Left lung (tissue), 10 donors: Measurements from ENCODE around the gene ELF4. TPM values are rescaled to one million over a fixed set of nuclear protein-coding genes. Genes with fewer than 3 reads are reported as not detected.

Source experiments
- ATAC-seq: fragments of 200-7000 bp; cut with Tn5 transposase; one replicate; pipeline ENCODE4 v1.9.1; 2020; ENCODE audit warnings: moderate library complexity
- DNase-seq, 4 donors: peaks; one replicate each; pipeline ENCODE4 v3.0.0-alpha.2; 2013 to 2020
- H3K27ac ChIP-seq, 2 donors: fragments of 200-600 bp; sonication (generic) in 1 of 2; one replicate each; pipeline versions ENCODE4 v1.5.0 to v1.8.0; 2020 to 2021
- H3K27me3 ChIP-seq, 2 donors: fragments of 200-600 bp; sonication (generic) in 1 of 2; one replicate each; pipeline versions ENCODE4 v1.5.0 to v1.8.0; 2020 to 2021
- H3K36me3 ChIP-seq, 2 donors: fragments of 200-600 bp; sonication (generic) in 1 of 2; one replicate each; pipeline versions ENCODE4 v1.5.0 to v1.8.0; 2020 to 2021
- H3K4me1 ChIP-seq, 2 donors: fragments of 200-600 bp; one replicate each; pipeline ENCODE4 v1.8.0; 2021
- H3K4me3 ChIP-seq, 2 donors: fragments of 200-600 bp; sonication (generic) in 1 of 2; one replicate each; pipeline versions ENCODE4 v1.5.0 to v1.8.0; 2020 to 2021; ENCODE audit warnings: mild to moderate bottlenecking in 1 of 2
- H3K9me3 ChIP-seq, 2 donors: fragments of 200-600 bp; sonication (generic) in 1 of 2; one replicate each; pipeline versions ENCODE4 v1.5.0 to v1.8.0; 2020 to 2021
- CTCF ChIP-seq, 2 donors: fragments of 200-600 bp; sonication (generic) in 1 of 2; IDR thresholded peaks; one replicate each; pipeline versions ENCODE4 v1.5.0 to v1.8.0; 2021; ENCODE audit warnings: antibody characterized with exemption in 2 of 2
- intact Hi-C, 2 donors: fragments of 100-400 bp; cut with DNase I; formaldehyde crosslinking; loops; one replicate each; pipeline versions ENCODE4 v1.11.2 to v1.14.2; 2022
- polyA plus RNA-seq, 6 donors: library from polyadenylated mRNA; unstranded; fragments of 120-200 nt; gene quantifications; one replicate each; pipeline ENCODE4 v1.2.1, GENCODE V29; 2013; ENCODE audit not compliant: insufficient read length in 6 of 6
- total RNA-seq, 2 donors: library from RNA; stranded (reverse); fragmentation: NEBNext Ultra II Directional; extraction: Animal tissue kit (Norgen Biotek cat#: 25700); gene quantifications; one replicate each; pipeline ENCODE4 v1.2.1, GENCODE V29; 2021
- donor health status: DM: no; HTN: yes; CAD: no.
- donor health status: DM: no; HTN: no; CAD: no.

Gene ELF4
- total and polyA plus RNA-seq, 8 donors = 10.1 to 23.9 (median 12.8) TPM

GRCh38 chrX:130024127-130024526, 86.2 kb downstream of the ELF4 start:
- no peaks in the 10 kb centered on the region for H3K27me3 ChIP-seq
- H3K4me3 ChIP-seq = no peak overlapping the region
- intact Hi-C loops = no loop called here
- DNase-seq = peak; percentile 7 to 88 (median 68)
- H3K9me3 ChIP-seq = no peaks in the 10 kb centered on the region
- H3K27ac ChIP-seq = peak overlapping the region in 1 of 2 donors; percentile 64
- peaks cover 0 to 8% of the 10 kb centered on the region in 2 donors for H3K4me1 ChIP-seq
- ATAC-seq = peak; percentile 95
- H3K36me3 ChIP-seq = peaks cover 0 to 40% of the 10 kb centered on the region in 2 donors
- no peak for TF ChIP-seq CTCF (IDR thresholded peaks at IDR 0.05)

GRCh38 chrX:130020661-130021324, 89.5 kb downstream of the ELF4 start:
- intact Hi-C loops = no loop called here
- H3K36me3 ChIP-seq = peaks cover 0 to 44% of the 10 kb centered on the region in 2 donors
- DNase-seq = no peak
- H3K27me3 ChIP-seq = no peaks in the 10 kb centered on the region
- no peak overlapping the region for H3K27ac ChIP-seq
- no peak for TF ChIP-seq CTCF (IDR thresholded peaks at IDR 0.05)
- H3K4me3 ChIP-seq = no peak overlapping the region
- no peak for ATAC-seq
- no peaks in the 10 kb centered on the region for H3K9me3 ChIP-seq
- peaks cover 0 to 8% of the 10 kb centered on the region in 2 donors for H3K4me1 ChIP-seq

GRCh38 chrX:130018143-130018542, 92.2 kb downstream of the ELF4 start:
- H3K9me3 ChIP-seq = no peaks in the 10 kb centered on the region
- intact Hi-C loops = no loop called here
- no peak for ATAC-seq

GRCh38 chrX:130015181-130015580, 95.1 kb downstream of the ELF4 start:
- DNase-seq = no peak

More at GRCh38 chrX:130018143-130018542, 92.2 kb downstream of the ELF4 start:
- TF ChIP-seq CTCF (IDR thresholded peaks at IDR 0.05) = no peak
- no peak overlapping the region for H3K27ac ChIP-seq
- no peak for DNase-seq
- H3K4me3 ChIP-seq = no peak overlapping the region
- no peaks in the 10 kb centered on the region for H3K4me1 ChIP-seq
- H3K27me3 ChIP-seq = no peaks in the 10 kb centered on the region
- H3K36me3 ChIP-seq = peaks cover 0 to 59% of the 10 kb centered on the region in 2 donors

More at GRCh38 chrX:130015181-130015580, 95.1 kb downstream of the ELF4 start:
- Histone ChIP-seq H3K27ac (no peak overlapping the region), H3K27me3 (no peaks in the 10 kb centered on the region), H3K4me1 (no peaks in the 10 kb centered on the region), H3K9me3 (no peaks in the 10 kb centered on the region), H3K36me3 (peaks cover 0 to 47% of the 10 kb centered on the region in 2 donors), H3K4me3 (no peak overlapping the region)
- TF ChIP-seq CTCF (IDR thresholded peaks at IDR 0.05) = no peak
- intact Hi-C loops = no loop called here
- ATAC-seq = no peak

Other genes starting within 250 kb of the ELF4 start
- gene UTP14A, start 204.3 kb downstream of the ELF4 start, total RNA-seq = 10 to 100 TPM; 12.3 to 16.3 TPM
- gene UTP14A, start 204.3 kb downstream of the ELF4 start, polyA plus RNA-seq = 10 to 100 TPM; 25.2 to 29.0 (median 27.5) TPM
- gene BCORL1, start 127.9 kb downstream of the ELF4 start, total RNA-seq = 10 to 100 TPM; 12.1 to 14.3 TPM
- gene BCORL1, start 127.9 kb downstream of the ELF4 start, polyA plus RNA-seq = 10 to 100 TPM; 15.5 to 20.7 (median 19.2) TPM
- 10 to 100 TPM; 31.2 to 33.1 TPM for gene AIFM1, start 55.3 kb upstream of the ELF4 start, total RNA-seq
- gene AIFM1, start 55.3 kb upstream of the ELF4 start, polyA plus RNA-seq = 10 to 100 TPM; 27.2 to 34.9 (median 30.0) TPM
- 1 to 10 TPM in 1 of 2 donors, under 1 TPM in 1; 0.58 to 1.4 TPM for gene RAB33A, start 61.5 kb upstream of the ELF4 start, total RNA-seq
- under 1 TPM; 0.44 to 0.93 (median 0.73) TPM for gene RAB33A, start 61.5 kb upstream of the ELF4 start, polyA plus RNA-seq
- 1 to 10 TPM; 3.9 to 4.3 TPM for gene ZNF280C, start 158.4 kb upstream of the ELF4 start, total RNA-seq
- 10 to 100 TPM in 1 of 6 donors, 1 to 10 TPM in 5; 7.8 to 10.2 (median 8.9) TPM for gene ZNF280C, start 158.4 kb upstream of the ELF4 start, polyA plus RNA-seq
- 10 to 100 TPM in 1 of 2 donors, 1 to 10 TPM in 1; 8.3 to 10.9 TPM for gene SLC25A14, start 229.4 kb upstream of the ELF4 start, total RNA-seq
- 10 to 100 TPM; 23.2 to 33.4 (median 27.6) TPM for gene SLC25A14, start 229.4 kb upstream of the ELF4 start, polyA plus RNA-seq